ENCODE measurements around the gene ATP1A1.

Gene ATP1A1

GRCh38 chr1:116372191-116372590, 853 bp upstream of the ATP1A1 start:
- no peak for DNase-seq (ENCODE audit: low read depth)

GRCh38 chr1:116373431-116374352, 648 bp downstream of the ATP1A1 start:
- DNase-seq (ENCODE audit: low read depth), result no peak

GRCh38 chr1:116374353-116375147, 1.5 kb downstream of the ATP1A1 start:
- no peak for DNase-seq (ENCODE audit: low read depth)

GRCh38 chr1:116375148-116375886, 2.3 kb downstream of the ATP1A1 start:
- DNase-seq (ENCODE audit: low read depth), result no peak

- no peak for DNase-seq (ENCODE audit: low read depth)
Measured at GRCh38 chr1:116375887-116376728, 3.1 kb downstream of the ATP1A1 start.

- DNase-seq (ENCODE audit: low read depth), result no peak
Measured at GRCh38 chr1:116376729-116377086, 3.7 kb downstream of the ATP1A1 start.

GRCh38 chr1:116377541-116378529, 4.8 kb downstream of the ATP1A1 start:
- DNase-seq (ENCODE audit: low read depth), result no peak

- DNase-seq (ENCODE audit: low read depth), result no peak
Measured at GRCh38 chr1:116379057-116379630, 6.1 kb downstream of the ATP1A1 start.

- no peak for DNase-seq (ENCODE audit: low read depth)
Measured at GRCh38 chr1:116379674-116380498, 6.8 kb downstream of the ATP1A1 start.

GRCh38 chr1:116380499-116381242, 7.6 kb downstream of the ATP1A1 start:
- DNase-seq (ENCODE audit: low read depth), result no peak

- no peak for DNase-seq (ENCODE audit: low read depth)
Measured at GRCh38 chr1:116382321-116382720, 9.3 kb downstream of the ATP1A1 start.

- DNase-seq (ENCODE audit: low read depth), result no peak
Measured at GRCh38 chr1:116382857-116383483, 9.9 kb downstream of the ATP1A1 start.

- DNase-seq (ENCODE audit: low read depth), result no peak
Measured at GRCh38 chr1:116386042-116386441, 13.0 kb downstream of the ATP1A1 start.

GRCh38 chr1:116387551-116387950, 14.5 kb downstream of the ATP1A1 start:
- no peak for DNase-seq (ENCODE audit: low read depth)

- DNase-seq (ENCODE audit: low read depth), result no peak
Measured at GRCh38 chr1:116388122-116388521, 15.1 kb downstream of the ATP1A1 start.

- no peak for DNase-seq (ENCODE audit: low read depth)
Measured at GRCh38 chr1:116389013-116389412, 16.0 kb downstream of the ATP1A1 start.

GRCh38 chr1:116389686-116390085, 16.6 kb downstream of the ATP1A1 start:
- no peak for DNase-seq (ENCODE audit: low read depth)

GRCh38 chr1:116390195-116390594, 17.2 kb downstream of the ATP1A1 start:
- no peak for DNase-seq (ENCODE audit: low read depth)
